Measurements from ENCODE around the gene HHAT. TPM values are rescaled to one million over a fixed set of nuclear protein-coding genes. Genes with fewer than 3 reads are reported as not detected.

Gene HHAT
- total and polyA plus RNA-seq, 2 of the 13 experiments (the other 11 are each of a cell fraction or from before 2014, with no cell fraction given), result 2.6 to 4.9 TPM

- ChIA-PET POLR2A (no interaction called here), CTCF (ENCODE audit: low intra/inter-chr PET ratio, low total read pairs) (no interaction called here)
- no peak overlapping the region for H3K4me3 ChIP-seq (replicated peaks in 1 of 3; ENCODE audit: insufficient read depth in 1 of 3, low read depth in 2 of 3, low read length in 3 of 3)
- WGBS (ENCODE audit: low lambda C conversion rate), result 48% methylated on average over 5 of the region's 5 CpGs
- H3K27ac ChIP-seq (ENCODE audit: extremely low read length, insufficient read depth, low read length), result no peak overlapping the region
- in situ Hi-C loops (cut with HindIII; ENCODE audit: extremely low pct_ligation_motif_present, low pct_unique_long_range_greater_than_20kb) (no loop called here), intact Hi-C loops (cut with micrococcal nuclease; ENCODE audit: unreplicated experiment) (no loop called here)
- DNase-seq (ENCODE audit: low spot score) (no peak), ATAC-seq (no peak), FAIRE-seq (no peak)
- H3K79me2 ChIP-seq (ENCODE audit: insufficient read depth, low read length), result no peaks in the 10 kb centered on the region
- no peaks in the 10 kb centered on the region for H3K27me3 ChIP-seq (ENCODE audit: control insufficient read depth in 1 of 2, insufficient read depth in 2 of 2, low read length in 2 of 2)
- H3K9me3 ChIP-seq (ENCODE audit: low read length), result no peaks in the 10 kb centered on the region
- no peak overlapping the region for H2AFZ ChIP-seq (ENCODE audit: low read length)
- TF ChIP-seq IRF1 (CRISPR knock-in tag; IDR thresholded peaks at IDR 0.05; ENCODE audit: low read depth) (no peak), ZKSCAN5 (CRISPR knock-in tag; IDR thresholded peaks at IDR 0.05) (no peak), ZXDC (CRISPR knock-in tag; IDR thresholded peaks at IDR 0.05) (no peak)
- H3K4me1 ChIP-seq (ENCODE audit: insufficient read depth, low read length), result peaks cover 16% of the 10 kb centered on the region
- H3K9ac ChIP-seq (ENCODE audit: insufficient read depth, low read depth, low read length), result no peak overlapping the region
- no peaks in the 10 kb centered on the region for H3K36me3 ChIP-seq (replicated peaks in 1 of 2; ENCODE audit: control insufficient read depth in 1 of 2, insufficient read depth in 2 of 2, low read length in 2 of 2)
- no TSS peak for BruUV-seq (replicated peaks)
- H4K20me1 ChIP-seq (ENCODE audit: insufficient read depth, low read length), result no peaks in the 10 kb centered on the region
- H3K4me2 ChIP-seq (ENCODE audit: low read depth, low read length), result no peak overlapping the region
These were observed 312.9 kb downstream of the HHAT start for GRCh38 chr1:210641582-210641981.

GRCh38 chr1:210645582-210646257 is 317.0 kb downstream of the HHAT start:
- Histone ChIP-seq H3K4me1 (ENCODE audit: insufficient read depth, low read length) (peaks cover 38% of the 10 kb centered on the region), H3K36me3 (replicated peaks in 1 of 2; ENCODE audit: control insufficient read depth in 1 of 2, insufficient read depth in 2 of 2, low read length in 2 of 2) (no peaks in the 10 kb centered on the region), H3K4me3 (replicated peaks in 1 of 3; ENCODE audit: insufficient read depth in 1 of 3, low read depth in 2 of 3, low read length in 3 of 3) (no peak overlapping the region), H3K4me2 (ENCODE audit: low read depth, low read length) (peak overlapping the region; percentile 49), H3K9ac (ENCODE audit: insufficient read depth, low read depth, low read length) (no peak overlapping the region), H3K27ac (ENCODE audit: extremely low read length, insufficient read depth, low read length) (peak overlapping the region; percentile 21), H2AFZ (ENCODE audit: low read length) (no peak overlapping the region), H3K27me3 (ENCODE audit: control insufficient read depth in 1 of 2, insufficient read depth in 2 of 2, low read length in 2 of 2) (no peaks in the 10 kb centered on the region), H3K79me2 (ENCODE audit: insufficient read depth, low read length) (no peaks in the 10 kb centered on the region), H3K9me3 (ENCODE audit: low read length) (no peaks in the 10 kb centered on the region), H4K20me1 (ENCODE audit: insufficient read depth, low read length) (no peaks in the 10 kb centered on the region)
- DNase-seq (ENCODE audit: low spot score) (peak; percentile 42), FAIRE-seq (no peak), ATAC-seq (peak; percentile 84)
- intact Hi-C loops (cut with micrococcal nuclease; ENCODE audit: unreplicated experiment) (no loop called here), in situ Hi-C loops (cut with HindIII; ENCODE audit: extremely low pct_ligation_motif_present, low pct_unique_long_range_greater_than_20kb) (no loop called here)
- no TSS peak for BruUV-seq (replicated peaks)
- 43% methylated on average over 7 of the region's 7 CpGs for WGBS (ENCODE audit: low lambda C conversion rate)
- CTCF ChIA-PET (ENCODE audit: low intra/inter-chr PET ratio, low total read pairs), result no interaction called here
- POLR2A ChIA-PET, result no interaction called here
- no peak for TF ChIP-seq ZNF17 (CRISPR knock-in tag; IDR thresholded peaks at IDR 0.05)
- 0 out of 2 replicates have a peak, but pooled peaks have one; percentile 14 for TF ChIP-seq ARID5B (CRISPR knock-in tag; IDR thresholded peaks at IDR 0.05)
